Common myeloid progenitor, CD34-positive (primary cell): Measurements from ENCODE around the gene NIT1. TPM values are rescaled to one million over a fixed set of nuclear protein-coding genes. Genes with fewer than 3 reads are reported as not detected.

Experiments used
- CTCF ChIA-PET: fragments of 350-600 bp; sonication (Branson Sonifier 250); formaldehyde crosslinking; loops from one replicate; lab custom pipeline; 2021; ENCODE audit warnings: antibody characterized with exemption; lab: Charles Lee
- POLR2A ChIA-PET: fragments of 350-600 bp; sonication (Branson Sonifier 250); formaldehyde crosslinking; loops from one replicate; lab custom pipeline; 2021; ENCODE audit warnings: antibody characterized with exemption; lab: Charles Lee
- DNase-seq, 3 donors: peaks; one replicate each; pipeline versions ENCODE4 v3.0.0 to v3.0.0-alpha.2; 2013
- H3K27ac ChIP-seq, 2 experiments: 1 replicate in 1 of 2; 2 replicates in 1 of 2; pipeline ENCODE4 v1.7.0; 2013; ENCODE audit warnings: inconsistent platforms in 2 of 2, low read length in 2 of 2, mild to moderate bottlenecking in 2 of 2, low read depth in 1 of 2, moderate library complexity in 1 of 2; ENCODE audit not compliant: severe bottlenecking in 2 of 2, insufficient read depth in 1 of 2, poor library complexity in 1 of 2
- H3K27me3 ChIP-seq, 5 experiments: replicated peaks in 2 of 5; 1 replicate in 3 of 5; 2 replicates in 2 of 5; pipeline versions ENCODE4 v1.6.1 to v1.7.0; 2013; ENCODE audit warnings: low read length in 4 of 5, mild to moderate bottlenecking in 2 of 5, moderate library complexity in 2 of 5, inconsistent platforms in 1 of 5; ENCODE audit not compliant: insufficient read depth in 5 of 5, control insufficient read depth in 4 of 5
- H3K36me3 ChIP-seq, 4 experiments: 1 replicate in 2 of 4; 2 replicates in 2 of 4; pipeline versions ENCODE4 v1.6.1 to v1.7.0; 2013; ENCODE audit warnings: low read length in 3 of 4, control low read depth in 1 of 4, mild to moderate bottlenecking in 1 of 4; ENCODE audit not compliant: control insufficient read depth in 4 of 4, insufficient read depth in 4 of 4
- H3K4me1 ChIP-seq, 4 experiments: 1 replicate in 3 of 4; 2 replicates in 1 of 4; pipeline versions ENCODE4 v1.6.1 to v1.7.1; 2013; ENCODE audit warnings: low read length in 3 of 4, mild to moderate bottlenecking in 3 of 4, control low read depth in 1 of 4, inconsistent platforms in 1 of 4, moderate library complexity in 1 of 4; ENCODE audit not compliant: control insufficient read depth in 4 of 4, insufficient read depth in 4 of 4; ENCODE audit errors: control extremely low read depth in 1 of 4
- H3K4me3 ChIP-seq, 7 experiments: 1 replicate in 4 of 7; 2 replicates in 3 of 7; pipeline versions ENCODE4 v1.5.1 to v1.7.0; 2013; ENCODE audit warnings: mild to moderate bottlenecking in 7 of 7, low read length in 6 of 7, moderate library complexity in 6 of 7, inconsistent platforms in 2 of 7, low read depth in 2 of 7, control low read depth in 1 of 7; ENCODE audit not compliant: insufficient read depth in 4 of 7, control insufficient read depth in 1 of 7; ENCODE audit errors: extremely low read depth in 1 of 7
- H3K9me3 ChIP-seq, 5 experiments: 1 replicate in 4 of 5; 2 replicates in 1 of 5; pipeline versions ENCODE4 v1.6.1 to v1.7.1; 2013; ENCODE audit warnings: low read length in 4 of 5, mild to moderate bottlenecking in 2 of 5, inconsistent platforms in 1 of 5, low read depth in 1 of 5, moderate library complexity in 1 of 5; ENCODE audit not compliant: control insufficient read depth in 4 of 5, insufficient read depth in 2 of 5; ENCODE audit errors: control extremely low read depth in 1 of 5
- WGBS: methylation state at CpG from one replicate; pipeline ENCODE4 v1.1.5; 2013; ENCODE audit not compliant: insufficient coverage; 5-methylcytosine and 5-hydroxymethylcytosine counted together
- polyA plus RNA-seq: library from polyadenylated mRNA; unstranded; fragments of 120-200 nt; gene quantifications from one replicate; pipeline ENCODE4 v1.2.1, GENCODE V29; 2013

NIT1 gene
- polyA plus RNA-seq = 38.2 TPM

- peaks cover 7 to 36% (median 24%) of the 10 kb centered on the region in 4 experiments for H3K36me3 ChIP-seq
- peak within 1 kb of the TSS; percentile 78 to 93 for H3K27ac ChIP-seq
- peak; percentile 85 to 93 (median 88) for DNase-seq
- no peaks in the 10 kb centered on the region for H3K27me3 ChIP-seq
- peak within 1 kb of the TSS; percentile 66 to 100 (median 97) for H3K4me3 ChIP-seq
- H3K4me1 ChIP-seq = peaks cover 33 to 78% (median 60%) of the 10 kb centered on the region in 4 experiments
- CTCF ChIA-PET = interaction anchor here (0.9 to 2.7 kb wide), 11 partner anchors 9 to 97 kb away, joined by 3 to 16 read pairs (median 6); partner anchors contain the start of genes DEDD and F11R
- 0% methylated on average over 55 of the region's 58 CpGs for WGBS
- POLR2A ChIA-PET = interaction anchor here (0.6 to 1.2 kb wide), 3 partner anchors 15 to 23 kb away, joined by 4 to 7 read pairs (median 6); partner anchors contain the start of genes DEDD and KLHDC9
- no peaks in the 10 kb centered on the region for H3K9me3 ChIP-seq
These were observed at the start of gene NIT1, which contains the start of gene PFDN2 for GRCh38 chr1:161117759-161118581. Gene NIT1 (plus strand): TSS chr1:161118105. CDS start chr1:161118177, 72 bp downstream. Gene PFDN2 (minus strand): TSS chr1:161118037. CDS start chr1:161118026, 11 bp downstream.

- ChIA-PET CTCF (interaction anchor here (0.8 to 20.2 kb wide), 14 partner anchors 9 to 72 kb away, joined by 3 to 297 read pairs (median 5); partner anchors contain the start of genes KLHDC9, TSTD1 and USF1), POLR2A (interaction anchor here (0.8 to 4.4 kb wide), 6 partner anchors 22 to 177 kb away, joined by 3 to 53 read pairs (median 4); partner anchors contain the start of genes KLHDC9 and USF1)
- H3K27me3 ChIP-seq = no peaks in the 10 kb centered on the region
- 5% methylated on average over 7 of the region's 10 CpGs for WGBS
- peak overlapping the region; percentile 72 to 90 for H3K27ac ChIP-seq
- peak; percentile 94 to 98 (median 97) for DNase-seq
- H3K4me1 ChIP-seq = peaks cover 15 to 66% (median 55%) of the 10 kb centered on the region in 4 experiments
- H3K9me3 ChIP-seq = no peaks in the 10 kb centered on the region
- H3K36me3 ChIP-seq = peaks cover 4 to 11% (median 8%) of the 10 kb centered on the region in 4 experiments
- H3K4me3 ChIP-seq = peak overlapping the region; percentile 32 to 94 (median 81)
These were observed 49.3 kb upstream of the NIT1 start for GRCh38 chr1:161068306-161069234.

GRCh38 chr1:161069241-161069640 lies 48.7 kb upstream of the NIT1 start:
- Histone ChIP-seq H3K9me3 (no peaks in the 10 kb centered on the region), H3K27ac (peak overlapping the region; percentile 72 to 90), H3K4me1 (peaks cover 15 to 72% (median 56%) of the 10 kb centered on the region in 4 experiments), H3K27me3 (no peaks in the 10 kb centered on the region), H3K4me3 (peak overlapping the region; percentile 32 to 94 (median 81)), H3K36me3 (peaks cover 4 to 11% (median 7%) of the 10 kb centered on the region in 4 experiments)
- CTCF ChIA-PET = interaction anchor here (1.0 to 20.2 kb wide), 8 partner anchors 14 to 88 kb away, joined by 4 to 297 read pairs (median 81); partner anchors contain the start of genes DEDD, F11R, KLHDC9 and TSTD1
- WGBS = 2% methylated on average over 8 of the region's 9 CpGs
- POLR2A ChIA-PET = interaction anchor here (0.8 to 4.4 kb wide), 3 partner anchors 23 to 56 kb away, joined by 5 to 53 read pairs (median 30); partner anchors contain the start of genes KLHDC9 and USF1
- DNase-seq = no peak

GRCh38 chr1:161069731-161070270 lies 48.1 kb upstream of the NIT1 start, which contains the start of gene ARHGAP30:
Gene ARHGAP30 (minus strand): TSS chr1:161069891. CDS start chr1:161069624, 267 bp downstream.
- Histone ChIP-seq H3K36me3 (peaks cover 4 to 11% (median 5%) of the 10 kb centered on the region in 4 experiments), H3K27ac (peak within 1 kb of the TSS; percentile 72 to 90), H3K27me3 (no peaks in the 10 kb centered on the region), H3K9me3 (no peaks in the 10 kb centered on the region), H3K4me3 (peak within 1 kb of the TSS; percentile 32 to 94 (median 81)), H3K4me1 (peaks cover 15 to 74% (median 56%) of the 10 kb centered on the region in 4 experiments)
- CTCF ChIA-PET = interaction anchor here (1.0 to 20.2 kb wide), 12 partner anchors 9 to 107 kb away, joined by 3 to 297 read pairs (median 11); partner anchors contain the start of genes DEDD, F11R, KLHDC9 and TSTD1
- peak; percentile 84 to 97 (median 95) for DNase-seq
- 9% methylated on average over 9 of the region's 9 CpGs for WGBS
- POLR2A ChIA-PET = interaction anchor here (0.8 to 4.4 kb wide), 4 partner anchors 24 to 56 kb away, joined by 3 to 53 read pairs (median 18); partner anchors contain the start of genes KLHDC9 and USF1

- H3K9me3 ChIP-seq = no peaks in the 10 kb centered on the region
- WGBS = 100% methylated on average over 1 of the region's 4 CpGs
- CTCF ChIA-PET = interaction anchor here (0.7 to 20.2 kb wide), 17 partner anchors 10 to 235 kb away, joined by 3 to 297 read pairs (median 4); partner anchors contain the start of genes DEDD, KLHDC9, TSTD1 and UFC1
- H3K27ac ChIP-seq = peak overlapping the region in 1 of 2 experiments; percentile 90
- H3K4me3 ChIP-seq = no peak overlapping the region
- no peak for DNase-seq
- peaks cover 2 to 8% (median 5%) of the 10 kb centered on the region in 4 experiments for H3K36me3 ChIP-seq
- H3K27me3 ChIP-seq = no peaks in the 10 kb centered on the region
- peaks cover 15 to 74% (median 56%) of the 10 kb centered on the region in 4 experiments for H3K4me1 ChIP-seq
- POLR2A ChIA-PET = interaction anchor here (1.0 to 4.4 kb wide), 3 partner anchors 25 to 41 kb away, joined by 3 to 53 read pairs (median 30); partner anchors contain the start of genes KLHDC9 and USF1
These were observed 47.1 kb upstream of the NIT1 start for GRCh38 chr1:161070761-161071160.
